OCI-LY3 (cell line): ENCODE data around the gene KLHL13.

Experiments used
- H2AFZ ChIP-seq: fragments of 200-600, 300-600 bp; shearing (Covaris generic); 2 replicates; pipeline ENCODE4 v1.6.0; 2014; ENCODE audit warnings: antibody characterized with exemption, low read depth, low read length
- H3K27ac ChIP-seq: fragments of 200-600, 300-600 bp; sonication (generic); 2 replicates; pipeline ENCODE4 v1.5.1; 2014; ENCODE audit warnings: mild to moderate bottlenecking, low read length, moderate library complexity, mixed read lengths
- H3K27me3 ChIP-seq: fragments of 200-600, 300-600 bp; sonication (generic); 2 replicates; pipeline ENCODE4 v1.6.1; 2014; ENCODE audit warnings: low read depth, low read length, mixed read lengths
- H3K36me3 ChIP-seq: fragments of 200-600, 300-600 bp; sonication (generic); replicated peaks from 2 replicates; pipeline ENCODE3; 2014; ENCODE audit warnings: low read depth, low read length, mixed read lengths
- H3K4me1 ChIP-seq: fragments of 300-600, 200-600 bp; sonication (generic); 2 replicates; pipeline ENCODE4 v1.6.1; 2014; ENCODE audit warnings: low read length, mixed read lengths
- H3K4me2 ChIP-seq: fragments of 200-600, 300-600 bp; sonication (generic); 2 replicates; pipeline ENCODE4 v1.6.1; 2014; ENCODE audit warnings: low read length, mixed read lengths
- H3K4me3 ChIP-seq: fragments of 300-600, 200-600 bp; sonication (generic); 2 replicates; pipeline ENCODE4 v1.5.1; 2014; ENCODE audit warnings: antibody characterized with exemption, mild to moderate bottlenecking, low read length, moderate library complexity
- H3K79me2 ChIP-seq: fragments of 300-600, 200-600 bp; shearing (Covaris generic); 2 replicates; pipeline ENCODE4 v1.6.1; 2014; ENCODE audit warnings: mild to moderate bottlenecking, low read length, mixed read lengths
- H3K9ac ChIP-seq: fragments of 300-600, 200-600 bp; shearing (Covaris generic); 2 replicates; pipeline ENCODE4 v1.6.0; 2014; ENCODE audit warnings: mild to moderate bottlenecking, low read length, moderate library complexity
- H3K9me3 ChIP-seq: fragments of 200-600, 300-600 bp; shearing (Covaris generic); 2 replicates; pipeline ENCODE4 v1.6.1; 2014; ENCODE audit warnings: low read length, mixed read lengths; ENCODE audit not compliant: insufficient read depth
- H4K20me1 ChIP-seq: fragments of 200-600, 300-600 bp; sonication (generic); 2 replicates; pipeline ENCODE4 v1.6.1; 2016; ENCODE audit warnings: low read length, mixed read lengths; ENCODE audit not compliant: insufficient read depth
- EZH2phosphoT487 ChIP-seq: fragments of 200-600 bp; shearing (Covaris generic); IDR thresholded peaks from 2 replicates; pipeline ENCODE4 v1.6.1; 2018; ENCODE audit warnings: antibody characterized with exemption, mixed run types, low read depth
- TF ChIP-seq, protein P1 (sequence below): fragments of 200-600, 300-600 bp; sonication (generic); IDR thresholded peaks from 2 replicates; pipeline ENCODE4 v1.5.1; 2014; ENCODE audit warnings: antibody characterized with exemption, low read length, low read depth

Gene KLHL13

DNA sequence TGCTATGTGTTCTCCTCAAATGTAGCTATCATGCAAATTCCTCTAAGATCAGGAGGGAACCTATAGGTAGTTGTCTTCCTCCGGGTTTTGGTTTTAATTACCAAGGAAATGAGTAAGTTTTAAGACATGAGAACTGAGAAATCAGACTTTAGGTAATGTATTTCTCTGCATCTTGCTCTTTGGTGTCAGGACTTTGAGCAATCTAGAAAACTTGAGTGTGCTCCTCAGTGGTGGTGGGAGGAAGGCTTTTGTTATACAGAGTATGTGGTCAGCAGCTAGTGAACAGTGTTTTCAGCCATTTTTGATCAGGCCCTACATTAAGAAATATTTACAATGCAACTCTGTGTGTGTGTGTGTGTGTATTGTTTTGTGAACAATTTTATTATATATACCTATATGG is 224.1 kb downstream of the KLHL13 start:
- no peaks in the 10 kb centered on the region for H3K4me1 ChIP-seq
- no peak overlapping the region for H3K9ac ChIP-seq
- TF ChIP-seq, protein P1, sequence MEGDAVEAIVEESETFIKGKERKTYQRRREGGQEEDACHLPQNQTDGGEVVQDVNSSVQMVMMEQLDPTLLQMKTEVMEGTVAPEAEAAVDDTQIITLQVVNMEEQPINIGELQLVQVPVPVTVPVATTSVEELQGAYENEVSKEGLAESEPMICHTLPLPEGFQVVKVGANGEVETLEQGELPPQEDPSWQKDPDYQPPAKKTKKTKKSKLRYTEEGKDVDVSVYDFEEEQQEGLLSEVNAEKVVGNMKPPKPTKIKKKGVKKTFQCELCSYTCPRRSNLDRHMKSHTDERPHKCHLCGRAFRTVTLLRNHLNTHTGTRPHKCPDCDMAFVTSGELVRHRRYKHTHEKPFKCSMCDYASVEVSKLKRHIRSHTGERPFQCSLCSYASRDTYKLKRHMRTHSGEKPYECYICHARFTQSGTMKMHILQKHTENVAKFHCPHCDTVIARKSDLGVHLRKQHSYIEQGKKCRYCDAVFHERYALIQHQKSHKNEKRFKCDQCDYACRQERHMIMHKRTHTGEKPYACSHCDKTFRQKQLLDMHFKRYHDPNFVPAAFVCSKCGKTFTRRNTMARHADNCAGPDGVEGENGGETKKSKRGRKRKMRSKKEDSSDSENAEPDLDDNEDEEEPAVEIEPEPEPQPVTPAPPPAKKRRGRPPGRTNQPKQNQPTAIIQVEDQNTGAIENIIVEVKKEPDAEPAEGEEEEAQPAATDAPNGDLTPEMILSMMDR, result no peak
- no peak for TF ChIP-seq EZH2phosphoT487
- no peaks in the 10 kb centered on the region for H4K20me1 ChIP-seq
- no peak overlapping the region for H2AFZ ChIP-seq
- no peaks in the 10 kb centered on the region for H3K79me2 ChIP-seq
- no peaks in the 10 kb centered on the region for H3K36me3 ChIP-seq
- no peak overlapping the region for H3K4me2 ChIP-seq
- H3K27me3 ChIP-seq, result no peaks in the 10 kb centered on the region
- H3K4me3 ChIP-seq, result no peak overlapping the region
- H3K9me3 ChIP-seq, result no peaks in the 10 kb centered on the region
- no peak overlapping the region for H3K27ac ChIP-seq

DNA sequence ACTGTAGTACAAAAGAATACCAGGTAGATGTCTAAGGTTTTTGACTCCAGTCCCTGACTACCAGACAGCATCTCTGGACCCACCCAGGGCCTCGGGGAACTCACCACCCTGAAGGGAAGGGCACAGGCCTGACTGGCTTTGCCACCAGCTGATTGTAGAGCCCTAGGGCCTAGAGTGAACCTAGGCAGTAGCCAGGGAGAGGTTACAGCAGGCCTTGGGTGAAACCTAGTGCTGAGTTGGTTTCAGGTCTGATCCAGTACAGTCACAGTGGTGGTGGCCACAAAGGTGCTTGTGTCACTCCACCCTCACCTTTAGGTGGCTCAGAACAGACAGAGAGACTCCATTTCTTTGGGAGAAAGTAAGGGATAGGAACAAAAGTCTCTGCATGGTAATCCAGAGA is 244.8 kb downstream of the KLHL13 start:
- Histone ChIP-seq H2AFZ (no peak overlapping the region), H3K4me1 (no peaks in the 10 kb centered on the region), H3K36me3 (no peaks in the 10 kb centered on the region), H3K9ac (no peak overlapping the region), H3K27ac (no peak overlapping the region), H3K4me2 (no peak overlapping the region), H3K4me3 (no peak overlapping the region), H3K27me3 (no peaks in the 10 kb centered on the region), H3K9me3 (no peaks in the 10 kb centered on the region), H4K20me1 (no peaks in the 10 kb centered on the region), H3K79me2 (no peaks in the 10 kb centered on the region)
- no peak for TF ChIP-seq EZH2phosphoT487
- TF ChIP-seq, protein P1, result no peak

DNA sequence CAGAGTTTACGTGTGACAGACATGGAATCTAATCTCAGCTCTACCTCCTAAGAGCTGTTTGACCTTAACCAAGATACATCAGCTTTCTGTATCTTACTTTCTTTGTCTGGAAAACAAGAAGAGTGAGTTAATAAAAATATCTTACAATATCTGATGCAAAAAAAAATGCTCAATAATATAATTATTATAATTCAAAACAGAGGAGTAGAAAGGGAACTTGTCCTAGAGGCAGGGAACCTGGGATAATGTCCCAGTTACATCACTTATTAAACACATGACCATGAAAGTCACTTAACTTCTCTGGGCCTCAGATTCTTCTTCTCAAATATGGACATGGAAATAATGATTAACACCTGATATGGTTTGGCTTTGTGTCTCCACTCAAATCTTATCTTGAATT is 256.1 kb downstream of the KLHL13 start:
- Histone ChIP-seq H3K36me3 (no peaks in the 10 kb centered on the region), H3K79me2 (no peaks in the 10 kb centered on the region), H3K27me3 (no peaks in the 10 kb centered on the region), H3K4me3 (no peak overlapping the region), H4K20me1 (no peaks in the 10 kb centered on the region), H3K4me2 (no peak overlapping the region), H3K4me1 (no peaks in the 10 kb centered on the region), H3K9ac (no peak overlapping the region), H2AFZ (no peak overlapping the region), H3K27ac (no peak overlapping the region), H3K9me3 (no peaks in the 10 kb centered on the region)
- no peak for TF ChIP-seq EZH2phosphoT487

DNA sequence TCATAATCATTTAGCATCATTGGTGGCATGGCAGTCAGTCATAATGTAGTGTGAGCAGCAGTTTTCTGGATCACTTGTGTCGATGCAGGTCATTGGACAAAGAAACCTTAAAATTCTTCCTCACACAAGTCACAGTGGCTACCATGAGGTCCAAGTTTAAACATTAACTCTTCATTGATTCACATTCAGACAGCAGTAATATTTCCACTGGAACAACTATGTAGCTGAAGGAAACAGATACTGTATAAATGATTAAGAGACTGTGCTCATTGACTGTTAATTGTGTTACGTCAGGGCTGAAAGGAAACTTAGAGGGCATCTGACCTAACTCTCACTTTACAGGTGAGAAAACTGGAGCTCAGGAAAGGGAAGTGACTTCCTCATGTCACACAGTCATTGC is 261.8 kb downstream of the KLHL13 start:
- Histone ChIP-seq H3K4me2 (no peak overlapping the region), H3K4me1 (no peaks in the 10 kb centered on the region), H3K4me3 (no peak overlapping the region), H3K27me3 (no peaks in the 10 kb centered on the region), H2AFZ (no peak overlapping the region), H3K9me3 (no peaks in the 10 kb centered on the region), H3K9ac (no peak overlapping the region), H3K79me2 (no peaks in the 10 kb centered on the region), H3K36me3 (no peaks in the 10 kb centered on the region), H3K27ac (no peak overlapping the region), H4K20me1 (no peaks in the 10 kb centered on the region)
- no peak for TF ChIP-seq EZH2phosphoT487
- TF ChIP-seq, protein P1, result no peak

DNA sequence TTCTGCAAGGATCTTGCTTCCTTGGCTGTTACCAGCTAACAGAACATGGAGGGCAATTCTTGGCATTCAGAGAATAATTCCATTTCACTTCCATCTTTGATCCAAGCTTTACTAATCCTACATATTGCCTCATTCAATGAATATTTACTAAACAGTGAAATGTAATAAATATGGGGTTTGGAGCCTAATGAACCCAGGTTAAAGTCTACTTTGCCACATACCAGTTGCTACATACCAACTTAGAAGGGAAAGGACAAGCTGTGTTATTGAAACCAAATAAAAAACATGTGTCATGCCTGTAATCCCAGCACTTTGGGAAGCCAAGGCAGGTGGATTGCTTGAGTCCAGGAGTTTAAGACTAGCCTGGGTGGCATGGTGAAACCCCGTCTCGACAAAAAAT is 265.6 kb downstream of the KLHL13 start:
- no peak overlapping the region for H3K9ac ChIP-seq
- H2AFZ ChIP-seq, result no peak overlapping the region
- no peak overlapping the region for H3K27ac ChIP-seq
- no peak overlapping the region for H3K4me3 ChIP-seq
- TF ChIP-seq, protein P1, result no peak
- no peaks in the 10 kb centered on the region for H4K20me1 ChIP-seq
- H3K4me2 ChIP-seq, result no peak overlapping the region
- no peaks in the 10 kb centered on the region for H3K27me3 ChIP-seq
- no peaks in the 10 kb centered on the region for H3K4me1 ChIP-seq
- H3K36me3 ChIP-seq, result no peaks in the 10 kb centered on the region
- no peaks in the 10 kb centered on the region for H3K9me3 ChIP-seq
- H3K79me2 ChIP-seq, result no peaks in the 10 kb centered on the region
